HL-60/S4 (cell line): ENCODE results near the gene KDELR1.
"Not testable (repeated sequence)": the region's sequence is repeated elsewhere in the genome, so short reads cannot be mapped to it uniquely, and the experiment has no call there.

ENCODE experiments used
- in situ Hi-C: fragments of 300-500 bp; cut with MboI; formaldehyde crosslinking; loops from 2 replicates; pipeline ENCODE4 v1.14.3; 2022; ENCODE audit warnings: low sequenced_read_pairs

KDELR1 gene

DNA sequence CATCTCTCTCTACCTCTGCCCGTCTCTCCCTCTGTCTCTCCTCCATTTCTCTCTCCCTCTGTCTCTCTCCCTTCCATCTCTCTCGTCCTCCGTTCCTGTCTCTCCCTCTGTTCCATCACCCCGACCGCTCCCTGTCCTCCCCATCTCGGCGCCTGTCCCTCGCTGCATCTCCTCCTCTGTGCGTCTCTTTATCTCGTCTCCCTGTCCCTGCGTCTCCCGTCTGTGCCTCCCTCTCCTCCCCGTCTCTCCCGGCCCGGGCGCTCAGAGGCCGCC lies 6.7 kb upstream of the KDELR1 start:
- in situ Hi-C loops: no loop called here

DNA sequence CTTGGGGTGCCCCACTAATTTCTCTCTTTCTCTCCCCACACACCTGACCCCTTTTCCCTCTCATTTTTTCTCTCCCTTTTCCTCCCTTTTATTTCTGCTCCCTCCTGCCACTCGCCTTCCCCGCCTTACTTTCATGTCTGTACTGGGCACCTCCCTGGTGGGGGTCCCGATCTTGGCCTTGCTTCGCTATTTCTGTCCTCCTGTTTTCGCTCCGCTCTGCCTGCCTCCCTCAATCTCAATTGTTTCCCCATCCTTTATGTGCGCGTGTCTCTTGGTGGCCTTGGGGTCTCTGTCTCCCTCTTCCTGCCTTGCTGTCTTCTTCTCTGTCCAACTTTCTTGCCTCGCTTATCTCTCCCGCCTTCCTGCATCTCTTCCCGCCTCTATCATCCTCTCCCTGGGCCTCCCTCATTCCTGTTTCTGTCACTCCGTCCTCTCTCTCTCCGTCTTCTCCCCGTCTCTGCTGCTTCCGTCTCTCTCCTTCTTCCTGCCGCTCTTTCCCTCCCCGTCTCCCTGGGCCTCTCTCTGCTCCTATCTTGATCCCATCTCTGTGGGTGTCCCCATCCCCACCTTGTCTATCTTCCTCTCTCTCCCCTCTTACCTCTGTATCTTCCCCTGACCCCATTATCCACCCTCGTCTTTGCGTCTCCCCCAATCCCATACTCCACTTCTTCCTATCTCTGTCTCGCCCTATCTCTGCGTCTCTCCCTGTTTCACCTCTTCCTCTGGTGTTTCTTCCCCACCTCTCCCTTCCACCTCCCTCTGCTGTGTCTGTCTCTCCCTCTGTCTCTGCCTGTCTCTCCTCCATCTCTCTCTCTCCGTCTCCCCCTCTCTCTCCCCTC lies 6.1 kb upstream of the KDELR1 start:
- in situ Hi-C loops: no loop called here

DNA sequence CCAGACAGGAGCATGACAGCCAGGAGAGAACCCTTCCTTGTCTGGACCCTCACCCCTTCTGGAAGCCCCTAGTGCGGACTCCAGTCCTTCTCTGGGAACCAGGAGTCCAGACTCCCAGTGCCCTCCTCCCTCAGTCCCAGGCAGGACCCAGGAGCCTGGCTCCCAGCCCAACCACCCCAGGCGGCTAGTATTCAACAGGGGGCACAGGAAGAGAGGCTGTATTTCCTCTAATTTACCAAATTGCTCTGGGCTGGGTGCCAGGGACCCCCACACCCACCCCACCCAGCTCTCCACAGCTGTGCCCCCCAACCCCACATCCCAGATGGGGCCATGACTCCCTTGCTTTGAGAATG lies 5.4 kb upstream of the KDELR1 start:
- in situ Hi-C loops: no loop called here

DNA sequence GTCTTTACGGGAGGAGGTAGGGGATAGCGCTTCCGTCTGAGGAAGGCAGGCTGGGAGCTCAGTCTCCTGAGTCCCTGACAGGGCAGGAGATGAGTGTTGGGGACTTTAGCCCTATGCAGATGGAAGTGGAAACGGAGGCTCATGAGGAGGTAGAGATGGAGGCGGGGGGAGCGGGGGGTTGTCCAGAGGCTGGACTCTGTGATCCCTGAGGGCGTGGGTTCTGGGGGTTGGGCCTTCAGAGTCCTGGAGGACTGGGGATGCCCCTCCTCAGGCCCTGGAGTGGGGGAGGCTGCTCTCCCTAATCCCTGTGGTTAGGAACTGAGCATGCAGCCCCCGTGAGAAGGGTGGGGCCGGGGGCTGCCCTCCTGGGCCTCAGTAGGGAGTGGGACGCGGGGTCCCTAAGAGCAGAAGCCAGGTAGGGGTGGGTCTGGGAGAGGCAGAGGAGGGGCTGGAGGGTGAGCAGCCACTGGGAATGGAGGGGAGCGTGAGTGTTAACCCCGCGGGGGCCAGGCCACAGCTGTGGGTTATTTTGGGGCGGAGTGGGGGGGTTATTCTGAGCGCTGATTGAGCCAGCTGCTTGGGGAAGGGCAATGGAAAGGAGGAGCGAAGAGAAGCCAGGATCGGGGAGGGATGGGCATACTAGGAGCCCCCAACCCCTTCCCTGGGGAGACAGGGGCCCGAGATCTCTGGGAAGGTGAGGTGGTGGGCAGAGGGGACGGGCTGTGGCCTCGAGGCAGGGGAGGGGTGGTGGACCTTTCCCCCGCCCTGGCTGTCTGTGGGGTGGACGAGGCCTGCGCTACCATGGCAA lies 4.9 kb upstream of the KDELR1 start:
- in situ Hi-C loops: no loop called here

DNA sequence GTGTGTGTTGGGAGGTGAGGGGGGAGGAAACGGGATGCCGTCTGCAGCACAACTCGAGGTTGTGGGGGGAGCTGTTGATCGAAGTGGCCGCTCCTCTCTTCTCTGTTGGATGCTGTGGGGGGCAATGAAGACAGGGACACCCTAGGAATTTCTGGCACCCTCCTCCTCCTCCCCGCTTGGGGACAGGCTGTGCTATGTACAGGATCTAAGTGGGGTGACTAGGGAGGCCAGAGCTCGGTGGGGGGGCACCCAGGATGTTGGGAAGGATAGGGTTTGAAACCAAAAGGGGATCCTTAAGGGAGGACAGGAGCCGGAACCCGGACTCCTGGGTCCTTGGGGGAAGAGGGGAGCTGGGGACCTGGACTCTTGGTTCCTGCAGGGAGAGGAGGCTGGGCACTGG lies 4.1 kb upstream of the KDELR1 start:
- in situ Hi-C loops: no loop called here

DNA sequence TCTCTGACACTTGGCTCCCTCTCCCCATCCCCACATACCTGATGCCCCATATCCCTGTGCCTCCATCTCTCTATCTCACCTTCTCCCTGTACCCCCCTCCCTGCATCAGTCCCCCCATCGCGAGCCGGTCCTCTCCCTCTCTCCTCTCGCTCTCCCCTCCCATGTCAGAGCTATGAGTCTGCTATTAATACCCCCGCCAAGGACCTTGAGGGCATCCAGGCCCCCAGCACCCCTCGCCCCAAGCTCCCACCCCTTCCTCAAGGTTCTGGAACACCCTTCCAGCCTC lies 3.8 kb upstream of the KDELR1 start:
- in situ Hi-C loops: no loop called here

DNA sequence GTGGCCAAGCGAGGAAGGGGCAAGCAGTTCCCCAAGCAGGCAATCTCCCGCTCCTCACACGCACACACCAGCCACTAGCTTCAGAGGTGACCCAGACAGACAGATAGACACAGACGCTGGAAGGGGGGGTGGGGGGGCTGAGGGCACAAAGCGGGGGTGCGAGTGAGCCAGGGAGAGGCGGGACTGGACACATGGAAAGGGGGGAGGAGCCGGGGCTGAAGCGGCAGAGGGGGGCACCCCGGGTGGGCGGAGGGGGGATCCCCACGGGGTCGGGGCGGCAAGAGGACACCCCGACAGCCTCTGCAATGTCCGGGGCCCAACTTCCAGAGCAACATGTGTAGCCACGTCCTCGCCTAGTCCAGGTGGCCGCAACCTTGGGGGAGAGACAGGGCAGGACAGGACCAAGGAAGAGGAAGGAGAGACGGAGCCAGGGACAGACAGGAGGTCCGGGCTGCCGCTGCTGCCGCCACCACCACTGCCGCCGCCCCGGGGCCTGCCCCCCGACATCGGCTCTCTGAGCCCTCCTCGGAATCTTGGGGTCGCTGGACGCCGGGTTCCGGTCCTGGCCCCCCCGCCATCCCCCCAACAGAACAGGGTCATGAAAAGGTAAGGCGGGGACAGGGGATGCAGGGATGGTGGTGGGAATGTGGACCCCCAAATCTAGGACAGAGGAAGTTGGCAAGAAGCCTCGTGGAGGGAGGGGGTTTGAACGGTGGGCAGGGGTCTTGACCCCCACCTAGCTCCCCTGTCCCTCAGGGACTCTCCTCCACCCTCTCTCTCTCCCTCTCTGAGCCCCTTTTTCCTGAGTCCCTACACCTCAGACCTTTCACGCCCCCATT lies 3.2 kb upstream of the KDELR1 start:
- in situ Hi-C loops: no loop called here

DNA sequence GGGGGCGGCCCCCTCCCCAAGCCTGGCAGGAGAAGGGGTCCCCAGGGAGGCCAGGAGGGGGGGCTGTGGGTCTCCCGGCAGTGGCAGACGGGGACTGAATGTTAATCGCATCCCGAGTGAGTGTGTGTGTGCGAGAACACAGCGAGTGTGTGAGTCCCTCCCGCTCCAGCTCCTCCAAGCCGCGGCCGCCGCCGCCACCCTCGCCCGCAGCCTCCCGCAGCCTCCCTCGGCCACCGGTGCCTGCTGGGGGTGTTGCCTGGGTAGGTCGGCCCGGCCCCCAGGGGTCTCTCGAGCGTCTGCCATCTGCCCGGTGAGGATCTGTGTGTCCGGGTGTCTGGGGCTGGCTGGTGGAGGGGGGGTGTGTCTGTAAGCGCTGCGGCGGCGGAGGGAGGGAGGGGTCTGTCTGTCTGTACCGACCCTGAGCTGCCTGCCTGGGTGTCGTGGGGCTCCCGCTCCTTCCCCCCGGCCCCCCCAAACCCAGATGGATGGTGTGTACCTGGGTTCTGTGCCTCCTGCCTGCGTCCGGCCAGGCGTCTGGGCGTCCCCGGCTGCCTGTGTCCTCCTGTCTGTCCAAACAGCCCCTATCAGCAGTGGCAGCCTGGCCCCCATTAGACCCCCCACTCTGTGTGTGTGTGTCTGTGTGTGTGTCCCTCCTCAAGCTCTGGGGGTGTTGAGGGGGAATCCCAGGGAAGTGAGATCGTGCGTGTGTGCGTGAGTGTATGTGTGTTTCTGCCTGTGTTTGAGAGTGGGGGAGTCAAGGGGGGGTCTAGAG lies 2.4 kb upstream of the KDELR1 start, which contains the start of gene GRIN2D:
Gene GRIN2D, plus strand, starts transcription at position 110 of the 772 bp plus-strand sequence. CDS start 4,725 bp downstream, outside the sequence.
- in situ Hi-C loops: no loop called here

DNA sequence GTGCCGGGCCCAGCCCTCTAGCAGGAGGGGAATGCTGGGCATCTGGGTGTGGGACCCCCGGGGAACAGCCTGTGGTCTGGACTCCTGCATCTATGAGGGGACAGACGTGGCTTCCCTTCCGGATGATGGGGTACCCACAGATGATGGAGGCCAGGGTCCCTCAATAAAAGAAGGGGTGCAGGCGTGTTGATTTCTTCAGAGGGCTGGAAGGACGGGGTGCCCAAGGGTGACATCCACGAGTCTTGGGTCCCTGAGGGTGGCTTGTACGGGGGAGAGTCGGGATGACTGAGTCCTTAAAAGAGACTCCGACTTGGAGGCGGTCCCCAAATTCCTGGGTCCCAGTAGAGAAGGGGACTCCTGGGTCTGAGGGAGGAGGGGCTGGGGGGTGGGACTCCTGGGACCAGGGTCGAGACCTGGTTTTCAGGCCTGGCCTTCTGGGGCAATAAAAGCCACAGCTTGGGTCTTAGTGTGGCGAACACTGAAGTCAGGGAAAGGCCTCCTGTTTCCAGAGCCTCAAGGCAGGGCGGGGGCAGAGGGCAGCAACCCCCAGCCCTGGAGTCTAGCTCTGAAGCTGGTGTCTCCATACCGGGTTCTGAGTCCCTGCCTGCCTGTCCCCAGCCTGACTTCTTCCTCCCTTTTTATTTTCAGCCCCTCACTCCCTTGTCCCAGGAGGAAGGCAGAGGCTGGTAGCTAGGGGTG lies 1.7 kb upstream of the KDELR1 start:
- in situ Hi-C loops: no loop called here

DNA sequence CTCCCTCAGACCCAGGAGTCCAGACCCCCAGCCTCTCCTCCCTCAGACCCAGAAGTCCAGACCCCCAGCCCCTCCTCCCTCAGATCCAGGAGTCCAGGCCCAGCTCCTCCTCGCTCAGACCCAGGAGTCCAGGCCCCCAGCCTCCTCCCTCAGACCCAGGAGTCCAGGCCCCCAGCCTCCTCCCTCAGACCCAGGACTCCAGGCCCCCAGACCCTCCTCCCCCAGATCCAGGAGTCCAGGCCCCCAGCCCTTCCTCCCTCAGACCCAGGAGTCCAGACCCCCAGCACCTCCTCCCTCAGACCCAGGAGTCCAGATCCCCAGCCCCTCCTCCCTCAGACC lies 624 bp upstream of the KDELR1 start:
- in situ Hi-C loops: not testable (repeated sequence)

DNA sequence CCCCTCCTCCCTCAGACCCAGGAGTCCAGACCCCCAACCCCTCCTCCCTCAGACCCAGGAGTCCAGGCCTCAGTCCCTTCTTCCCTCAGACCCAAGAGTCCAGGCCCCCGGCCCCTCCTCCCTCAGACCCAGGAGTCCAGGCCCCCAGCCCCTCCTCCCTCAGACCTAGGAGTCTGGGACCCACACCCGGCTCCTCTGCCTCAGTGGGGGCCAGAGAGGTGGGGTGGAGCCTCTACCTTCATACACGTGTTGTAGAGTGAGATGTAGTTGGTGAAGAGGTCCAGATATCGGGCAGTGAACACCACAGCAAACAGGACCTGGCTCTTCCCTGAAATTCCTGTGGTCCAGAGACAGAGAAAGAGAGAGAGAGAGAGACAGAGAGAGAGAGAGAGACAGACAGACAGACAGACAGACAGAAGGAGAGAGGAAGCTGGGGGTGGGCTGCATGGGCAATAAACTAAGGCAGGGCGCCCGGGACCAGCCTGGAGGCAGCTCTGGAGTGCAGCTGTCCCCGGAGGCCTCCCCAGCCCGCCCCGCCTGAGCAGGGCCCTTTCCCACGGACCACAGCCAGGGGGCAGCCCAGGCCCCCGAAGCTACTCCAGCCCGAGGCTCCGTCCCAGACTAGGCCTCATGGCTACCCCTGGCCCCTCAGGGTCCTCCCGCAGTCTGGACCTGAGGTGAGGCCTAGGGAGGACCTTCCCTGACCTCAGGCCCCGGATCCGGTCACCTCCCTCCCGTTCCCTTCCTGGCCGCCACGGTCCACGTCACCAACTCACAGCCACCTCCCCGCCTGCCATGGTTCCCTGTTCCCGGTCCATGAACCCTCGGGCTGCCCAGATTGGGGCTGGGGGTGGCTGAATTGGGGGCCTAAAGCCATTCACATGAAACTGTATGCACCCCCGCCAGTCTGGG lies 907 bp downstream of the KDELR1 start:
- in situ Hi-C loops: no loop called here

DNA sequence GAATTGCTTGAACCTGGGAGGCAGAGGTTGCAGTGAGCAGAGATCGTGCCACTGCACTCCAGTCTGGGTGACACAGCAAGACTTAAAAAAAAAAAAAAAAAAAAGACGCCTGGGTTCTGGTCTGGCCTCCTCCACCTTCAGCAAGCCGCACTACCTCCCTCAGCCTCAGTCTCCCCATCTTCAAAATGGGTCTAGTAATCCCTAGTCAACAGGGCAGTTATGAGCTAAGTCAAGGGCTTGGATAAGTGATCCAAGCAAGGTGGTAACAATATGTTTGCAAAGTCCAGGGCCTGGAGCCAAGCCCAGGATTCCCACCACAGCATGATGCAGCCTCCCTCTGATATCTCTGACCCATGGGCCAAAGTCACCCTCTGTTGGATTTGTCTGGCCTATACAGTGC lies 4.4 kb downstream of the KDELR1 start:
- in situ Hi-C loops: no loop called here

DNA sequence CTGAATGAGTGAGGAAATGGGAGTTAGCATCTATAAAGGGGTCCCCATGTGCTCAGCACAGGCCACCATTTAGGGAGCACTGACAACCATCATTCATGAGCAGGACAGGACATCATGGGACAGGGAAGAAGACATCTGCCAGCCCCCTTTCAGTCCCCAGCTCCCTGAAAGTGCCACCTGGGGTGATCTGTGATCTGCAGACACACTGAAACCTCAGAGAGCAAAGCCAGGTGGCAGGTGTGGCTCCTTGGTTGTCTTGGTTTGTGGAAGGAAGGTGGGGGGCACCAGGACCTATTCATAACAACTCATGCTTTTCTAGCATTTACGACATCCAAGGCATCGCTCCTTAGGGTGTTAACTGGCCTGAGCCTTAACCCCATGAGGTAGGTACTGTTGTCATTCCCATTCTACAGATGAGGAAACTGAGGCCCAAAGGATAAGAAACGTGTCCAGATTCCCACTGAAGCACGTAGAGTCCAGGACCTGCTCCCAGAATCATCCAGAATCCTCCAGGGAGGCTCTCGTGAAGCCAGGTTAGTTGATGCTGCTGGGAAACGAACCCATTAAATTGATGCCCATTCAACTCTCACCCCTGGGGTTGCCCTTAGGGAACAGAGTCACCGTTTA lies 5.8 kb downstream of the KDELR1 start:
- in situ Hi-C loops: no loop called here

DNA sequence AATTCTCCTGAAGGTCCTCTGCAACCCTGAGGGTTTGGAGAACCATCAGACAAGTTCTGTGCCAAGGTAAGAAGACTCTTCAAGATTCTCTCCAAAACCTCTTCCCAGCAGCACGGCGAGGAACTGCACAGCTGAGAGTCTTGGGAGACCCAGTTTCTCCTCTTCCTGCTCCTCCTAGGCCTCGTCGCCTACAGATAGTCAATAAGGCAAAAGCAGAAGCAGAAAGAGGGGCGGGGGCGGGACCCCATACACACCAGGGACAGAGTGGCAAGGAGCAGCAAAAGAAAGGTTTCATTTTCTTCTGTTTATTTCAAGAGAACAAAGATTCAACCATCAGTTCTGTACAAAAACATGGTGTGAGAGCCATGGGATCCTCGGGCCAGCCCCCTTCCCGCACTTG lies 9.1 kb downstream of the KDELR1 start:
- in situ Hi-C loops: no loop called here

DNA sequence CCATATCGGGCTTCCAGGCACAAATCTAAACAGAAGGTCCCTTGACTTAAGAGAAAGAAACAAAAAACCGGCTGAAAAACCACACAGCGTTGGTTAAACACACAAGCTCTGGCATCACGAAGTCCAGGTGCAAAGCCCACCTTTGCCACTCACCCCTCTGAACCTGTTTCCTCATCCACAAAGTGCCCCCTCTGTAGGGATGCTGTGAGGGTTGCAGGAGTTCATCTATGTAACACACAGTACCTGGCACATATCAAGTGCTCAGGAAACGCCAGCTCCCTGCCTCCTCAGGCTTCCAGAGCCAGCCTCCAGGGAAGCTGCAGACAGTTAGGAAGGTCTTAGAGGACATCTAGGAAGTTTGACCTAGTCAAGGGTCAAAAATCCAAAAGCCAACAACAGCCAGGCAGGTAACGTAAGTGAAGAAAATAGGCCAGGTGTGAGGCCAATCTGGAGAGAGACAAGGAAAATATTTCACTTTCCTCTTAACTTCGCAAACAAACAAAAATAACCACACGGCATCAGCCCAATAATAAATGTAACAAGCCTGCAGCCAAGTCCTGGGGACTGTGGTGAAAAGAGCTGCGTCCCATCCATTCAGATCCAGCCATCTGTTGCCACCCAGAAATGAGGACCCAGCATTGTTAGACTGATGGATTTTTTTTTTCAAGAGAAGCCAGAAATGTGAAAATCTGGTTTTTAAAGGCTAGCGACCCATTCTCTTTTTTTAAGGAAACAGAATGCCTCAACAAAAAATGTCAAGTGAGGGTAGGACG lies 10.0 kb downstream of the KDELR1 start:
- in situ Hi-C loops: no loop called here

DNA sequence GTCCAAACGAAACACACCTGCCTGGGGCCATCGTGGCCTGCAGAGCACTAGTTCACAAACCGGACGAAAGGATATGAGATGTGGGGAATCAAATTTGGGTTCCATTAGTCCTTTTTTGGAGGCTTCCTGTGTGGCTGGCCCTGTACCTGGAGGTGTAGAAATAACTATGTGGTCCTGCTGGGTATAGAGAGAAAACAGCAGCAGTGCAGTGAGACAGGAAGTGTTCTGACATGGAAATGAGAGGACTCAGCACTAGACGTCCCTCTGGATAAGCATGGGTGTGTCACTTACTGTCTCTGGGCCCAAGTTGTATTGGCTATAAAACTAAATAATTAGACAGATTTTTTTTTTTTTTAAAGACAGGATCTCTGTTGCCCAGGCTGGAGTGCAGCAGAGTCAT lies 12.3 kb downstream of the KDELR1 start:
- in situ Hi-C loops: no loop called here

DNA sequence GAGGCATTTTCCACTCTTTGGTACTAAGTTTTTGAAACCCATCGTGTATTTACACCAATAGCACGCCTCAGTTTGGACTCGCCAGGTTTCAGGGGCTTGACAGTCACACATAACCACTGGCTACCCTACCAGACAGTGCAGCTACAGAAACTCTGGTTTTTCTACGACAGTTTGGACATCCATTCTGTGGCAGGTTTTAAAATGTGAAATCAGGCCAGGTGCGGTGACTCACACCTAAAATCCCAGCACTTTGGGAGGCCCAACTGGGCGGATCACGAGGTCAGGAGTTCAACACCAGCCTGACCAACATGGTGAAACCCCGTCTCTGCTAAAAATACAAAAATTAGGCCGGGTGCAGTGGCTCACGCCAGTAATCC lies 13.2 kb downstream of the KDELR1 start:
- in situ Hi-C loops: no loop called here

DNA sequence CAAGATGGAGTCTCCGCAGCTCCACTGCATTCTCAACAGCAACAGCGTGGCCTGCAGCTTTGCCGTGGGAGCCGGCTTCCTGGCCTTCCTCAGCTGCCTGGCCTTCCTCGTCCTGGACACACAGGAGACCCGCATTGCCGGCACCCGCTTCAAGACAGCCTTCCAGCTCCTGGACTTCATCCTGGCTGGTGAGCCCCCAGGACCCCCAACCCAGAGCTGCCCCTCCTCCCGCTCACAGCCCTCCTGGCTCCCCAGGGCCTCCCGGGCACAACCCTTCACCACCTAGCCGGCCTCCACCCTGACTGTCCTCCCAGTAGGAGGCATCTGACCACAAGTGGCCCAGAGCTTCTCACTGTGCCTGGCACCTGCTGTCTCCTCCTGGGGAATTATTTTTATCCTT lies 17.8 kb downstream of the KDELR1 start:
- in situ Hi-C loops: no loop called here
